Measurements from ENCODE around the gene SLIT3.

SLIT3 gene

DNA sequence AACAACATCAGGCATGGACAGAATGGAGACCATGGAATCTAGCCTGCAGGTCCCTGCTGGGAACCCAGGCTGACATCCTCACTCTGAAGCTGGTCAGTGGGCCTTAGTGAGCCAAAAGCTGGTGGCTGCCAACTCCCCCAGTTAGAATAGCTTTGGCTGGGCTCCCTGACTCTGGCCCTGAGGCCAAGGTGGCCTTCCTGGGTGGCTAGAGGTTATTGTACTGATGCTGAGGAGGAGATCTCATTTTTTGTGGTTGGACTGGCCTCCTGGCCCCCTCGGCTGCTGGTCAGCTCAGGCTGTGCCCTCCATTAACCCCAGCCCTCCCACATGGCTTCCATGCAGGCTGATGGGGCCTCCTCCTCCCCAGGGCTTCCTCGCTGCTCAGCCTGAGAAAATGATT lies 620.5 kb downstream of the SLIT3 start:
- DNase-seq = no peak

DNA sequence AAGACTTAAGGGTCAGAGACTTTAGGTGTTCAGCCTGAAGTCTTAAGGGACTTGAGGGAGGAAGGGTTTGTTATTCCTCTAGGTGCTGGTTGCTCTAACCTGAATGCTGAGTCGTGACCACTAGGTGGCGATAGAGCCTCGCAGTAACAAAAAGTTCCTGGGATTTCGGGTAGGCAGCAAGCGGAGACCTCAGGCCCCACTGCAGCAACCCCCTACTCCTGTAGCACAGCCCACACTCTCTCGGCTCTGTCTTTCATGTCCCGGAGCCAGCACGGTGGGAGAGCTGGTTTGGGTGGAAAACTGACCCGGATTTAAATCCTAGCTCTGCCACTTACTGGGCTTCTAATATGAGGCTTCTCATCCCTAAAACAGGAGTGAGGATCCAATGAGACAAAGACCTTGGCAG lies 621.4 kb downstream of the SLIT3 start:
- DNase-seq = peak; percentile 82

DNA sequence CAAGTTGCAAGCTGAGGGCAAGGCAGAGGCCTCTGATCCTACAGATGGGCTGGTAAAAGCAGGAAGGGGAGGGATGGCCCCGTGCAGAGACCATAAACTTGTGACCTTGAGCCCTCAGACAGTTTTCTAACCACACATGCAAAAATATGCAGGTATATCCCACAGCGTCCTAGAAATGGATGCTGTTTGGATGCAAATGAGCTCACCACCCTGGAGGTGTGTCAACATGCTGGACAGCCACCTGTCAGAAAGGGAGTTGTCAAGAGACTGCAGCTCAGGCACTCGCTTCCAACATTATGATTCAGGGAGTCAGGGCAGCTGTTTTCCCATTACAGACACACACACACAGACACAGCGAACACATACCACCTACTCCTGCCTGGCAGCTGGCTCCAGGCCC lies 624.4 kb downstream of the SLIT3 start:
- no peak for DNase-seq

DNA sequence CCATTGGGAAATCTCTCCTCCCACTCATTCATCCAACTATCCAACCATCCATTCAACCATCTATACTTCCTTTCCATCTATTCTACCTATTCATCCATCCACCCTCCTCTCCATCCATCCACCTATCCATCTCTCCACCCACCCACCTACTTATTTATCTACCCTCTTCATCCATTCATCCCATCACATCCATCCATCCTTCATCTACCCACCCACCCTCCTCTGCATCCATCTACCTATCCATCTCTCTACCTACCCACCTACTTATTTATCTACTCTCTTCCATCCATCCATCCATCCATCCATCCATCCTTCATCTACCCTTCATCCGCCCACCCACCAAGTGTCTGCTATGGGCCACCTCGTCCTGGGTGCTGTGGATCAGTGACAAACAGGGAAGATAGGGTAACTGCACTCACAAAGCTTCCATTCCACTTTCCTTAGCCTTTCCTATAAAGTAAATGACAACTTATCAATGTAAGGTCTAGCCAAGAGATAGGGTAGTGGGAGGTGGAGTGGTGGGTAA lies 625.0 kb downstream of the SLIT3 start:
- no peak for DNase-seq

DNA sequence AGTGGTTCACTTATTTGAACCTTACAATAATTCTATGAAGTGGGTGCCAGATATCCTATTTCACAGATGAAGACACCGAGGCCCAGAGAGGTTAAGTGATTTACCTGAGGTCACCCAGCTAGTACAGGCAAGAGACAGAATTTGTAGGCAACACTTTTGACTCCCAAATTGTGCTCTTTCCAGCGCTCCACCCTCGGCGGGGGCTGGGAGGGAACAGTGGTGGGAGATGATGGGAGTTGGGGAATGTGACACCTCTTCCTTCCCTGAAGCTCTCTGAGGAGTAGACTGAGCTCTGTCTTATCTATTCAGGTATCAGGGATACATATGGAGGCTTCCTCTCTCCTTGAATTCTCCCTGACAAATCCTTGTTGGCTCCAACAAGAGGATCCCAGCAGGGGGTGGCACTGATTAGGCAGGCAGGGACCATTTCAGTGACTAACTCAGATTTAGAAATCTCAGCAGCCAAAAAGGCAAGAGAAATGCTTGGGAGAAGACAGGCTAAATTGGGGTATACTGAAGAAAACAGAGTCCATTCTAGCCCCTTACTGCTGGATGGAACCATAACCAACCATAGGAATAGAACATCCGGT lies 626.0 kb downstream of the SLIT3 start:
- DNase-seq = no peak

DNA sequence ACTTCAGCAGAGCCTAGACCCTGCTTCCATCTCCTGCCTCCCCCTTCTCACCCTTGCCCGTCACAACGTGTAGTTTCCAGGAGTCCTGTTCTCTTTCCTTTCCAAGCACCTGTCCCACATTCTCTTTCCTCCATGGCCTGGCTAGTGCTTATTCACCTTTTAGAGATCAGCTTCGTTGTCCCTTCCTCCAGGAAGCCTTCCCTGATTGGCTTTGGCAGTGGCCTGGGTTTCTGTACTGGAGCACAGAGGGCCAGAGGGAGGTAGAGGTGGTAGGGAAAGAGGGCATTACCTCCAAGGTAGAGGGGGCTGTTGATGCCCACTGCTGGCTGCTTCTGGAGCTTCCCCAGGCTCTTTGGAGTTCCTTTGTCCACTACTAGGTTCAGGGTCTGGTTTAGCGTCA lies 628.1 kb downstream of the SLIT3 start:
- DNase-seq = no peak

DNA sequence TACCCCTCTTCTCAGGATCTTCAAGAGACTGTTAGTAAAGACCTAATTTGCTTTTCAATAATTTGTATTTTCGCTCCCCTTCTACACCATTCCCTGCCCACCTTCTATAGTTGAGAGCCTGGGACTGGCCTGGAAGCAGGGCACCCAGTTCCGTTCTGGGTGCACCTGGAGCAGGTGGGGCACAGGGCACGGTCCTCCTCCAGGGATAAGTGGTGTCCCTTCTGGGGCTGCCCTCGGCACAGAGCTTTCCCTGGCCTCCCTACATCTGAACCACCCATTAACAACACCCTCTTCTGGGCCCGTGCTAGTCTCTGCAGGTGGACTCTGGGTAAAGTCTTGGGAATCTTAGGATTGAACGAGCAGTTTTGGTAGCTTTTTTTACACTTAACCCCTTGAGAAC lies 628.9 kb downstream of the SLIT3 start:
- DNase-seq = no peak

DNA sequence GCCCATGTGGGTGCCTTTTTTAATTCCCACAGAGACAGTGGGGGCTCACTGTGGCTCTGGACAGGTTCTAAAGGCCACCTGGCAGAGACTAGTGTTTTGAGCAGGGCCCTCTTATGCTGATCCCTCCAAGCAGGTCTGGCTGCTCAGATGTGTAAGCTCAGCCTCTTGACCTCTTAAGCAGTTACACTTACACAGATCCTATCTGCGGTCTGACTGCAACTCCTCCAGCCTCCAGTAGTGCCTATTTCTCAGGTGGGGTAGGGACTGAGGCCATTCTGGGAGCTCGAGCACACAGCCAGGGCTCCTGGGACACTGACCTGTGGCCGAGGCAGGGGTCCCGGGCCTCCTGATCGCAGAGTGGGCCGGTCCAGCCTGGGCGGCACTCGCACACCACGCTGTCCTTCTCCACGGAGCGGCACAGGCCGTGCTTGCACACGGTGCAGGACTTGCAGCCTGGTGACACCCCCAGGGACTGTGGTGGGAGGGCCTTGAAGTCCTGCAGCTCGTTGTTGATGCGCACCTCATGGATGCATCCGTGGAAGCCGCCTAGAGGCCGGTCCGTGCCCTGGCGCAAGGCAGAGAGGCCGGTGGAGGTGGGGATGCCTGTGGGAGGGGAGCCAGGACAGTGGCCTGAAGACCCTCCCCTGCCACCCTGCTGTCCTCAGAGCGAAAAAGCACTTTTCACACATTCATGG lies 629.9 kb downstream of the SLIT3 start:
- DNase-seq = no peak

DNA sequence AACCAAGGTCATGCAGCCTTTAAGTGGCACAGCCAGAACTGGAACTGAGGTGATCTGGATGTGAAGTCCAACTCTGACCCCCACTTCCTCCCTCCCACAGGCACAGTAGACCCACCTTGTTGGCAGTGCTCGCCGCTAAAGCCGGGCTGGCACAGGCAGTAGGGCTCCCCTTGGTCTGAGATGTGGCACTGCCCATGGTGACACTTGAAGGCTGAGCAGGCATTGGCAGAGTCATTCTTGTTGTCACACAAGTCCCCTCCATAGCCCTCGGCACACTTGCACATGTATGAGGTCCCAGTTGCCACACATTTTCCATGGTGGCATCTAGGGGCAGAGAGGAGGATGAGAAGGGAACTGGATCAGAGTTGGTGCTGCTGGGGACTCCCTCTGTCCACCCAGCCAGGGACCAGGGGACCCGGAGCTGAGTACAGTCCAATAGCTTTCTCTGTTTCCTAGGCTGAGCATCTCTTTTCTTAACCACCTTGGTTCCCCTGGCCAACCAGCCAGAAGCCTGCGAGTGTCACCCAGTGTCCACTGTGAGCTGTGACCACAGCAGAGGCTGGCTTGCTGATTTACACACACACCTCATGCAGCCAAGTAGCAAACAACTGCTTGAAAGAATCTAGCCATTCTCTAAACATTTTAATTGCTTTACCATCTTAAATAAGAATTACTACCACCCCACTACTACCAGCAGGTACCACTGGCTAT lies 631.1 kb downstream of the SLIT3 start:
- DNase-seq = no peak

DNA sequence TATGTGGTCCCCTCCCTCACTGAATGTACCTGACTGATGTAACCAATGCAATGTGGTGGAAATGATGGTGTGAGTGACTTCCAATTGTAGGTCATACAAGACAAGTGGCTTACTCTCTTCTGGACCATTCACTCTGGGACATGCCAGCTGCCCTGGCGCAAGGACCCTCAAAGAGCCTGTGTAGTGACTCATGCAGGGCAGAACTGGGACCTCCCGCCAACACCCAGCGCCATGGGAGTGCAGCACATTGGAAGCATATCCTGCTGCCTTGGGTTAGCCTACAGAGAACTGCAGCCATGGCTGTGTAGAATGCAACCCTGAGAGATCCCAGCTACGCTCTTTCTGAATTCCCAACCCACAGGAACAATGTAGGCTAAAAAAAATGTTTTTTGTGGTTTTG lies 631.8 kb downstream of the SLIT3 start:
- DNase-seq = no peak

DNA sequence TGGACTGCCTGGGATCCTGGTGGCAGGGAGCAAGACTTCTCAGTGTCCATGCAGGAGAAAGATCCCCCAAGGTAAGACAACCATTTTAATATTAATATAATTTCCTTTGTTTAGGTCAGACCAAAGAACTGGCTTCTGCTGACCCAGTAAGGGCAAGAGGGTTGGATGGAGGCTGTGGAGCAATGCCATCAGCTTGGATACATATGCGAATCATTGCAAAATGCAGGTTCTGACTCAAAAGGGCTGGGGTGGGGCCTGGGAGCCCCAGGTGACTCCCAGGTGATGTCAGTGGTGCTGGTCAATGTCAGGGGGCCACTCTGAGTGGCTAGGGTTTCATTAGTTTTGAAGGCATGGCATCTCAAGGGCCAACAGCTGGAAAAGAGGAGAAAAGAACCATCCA lies 632.9 kb downstream of the SLIT3 start:
- no peak for DNase-seq

DNA sequence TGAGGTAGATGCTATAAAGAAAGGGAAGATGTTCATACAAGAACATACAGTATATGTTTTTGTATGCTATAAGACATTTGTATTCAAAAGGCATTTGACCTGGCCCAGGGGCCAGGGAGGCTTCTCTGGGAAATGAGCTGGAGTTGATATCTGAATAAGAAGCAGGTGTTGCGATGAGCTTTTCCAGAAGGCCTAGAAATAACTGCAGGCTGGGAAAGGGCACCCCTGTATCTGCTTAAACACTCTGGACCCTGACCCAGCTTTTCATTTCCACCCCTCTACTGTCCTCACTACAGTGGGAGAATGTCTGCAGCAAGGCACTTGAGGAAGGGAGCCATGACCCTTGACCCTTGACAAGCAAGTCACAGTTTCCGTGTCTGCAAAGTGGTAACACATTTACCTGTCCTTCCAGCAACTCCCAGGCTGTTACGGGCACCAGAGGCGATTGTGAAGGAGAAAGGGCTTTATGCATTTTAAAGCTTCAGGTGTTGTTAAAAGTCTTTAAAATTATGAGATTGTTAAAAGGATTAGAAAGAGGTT lies 633.6 kb downstream of the SLIT3 start:
- no peak for DNase-seq

DNA sequence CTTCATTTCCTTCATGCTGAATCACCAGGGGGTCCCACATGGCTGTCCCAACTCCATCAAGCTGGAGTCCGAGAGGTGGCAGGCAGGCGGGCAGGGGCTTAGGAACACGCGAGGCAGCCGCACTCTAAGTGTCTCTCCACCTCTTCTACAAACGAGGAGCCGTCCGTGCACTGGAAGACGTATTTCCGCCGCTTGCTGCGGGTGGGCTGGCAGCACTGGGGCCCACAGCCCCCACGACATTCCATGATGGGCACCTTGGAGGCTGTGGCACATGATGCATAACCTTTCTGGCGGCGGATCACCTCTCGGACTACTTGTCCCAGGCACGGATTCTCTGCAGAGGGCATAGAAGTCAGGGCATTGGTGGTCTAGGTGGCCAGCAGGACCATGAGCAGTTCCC lies 634.6 kb downstream of the SLIT3 start:
- no peak for DNase-seq

DNA sequence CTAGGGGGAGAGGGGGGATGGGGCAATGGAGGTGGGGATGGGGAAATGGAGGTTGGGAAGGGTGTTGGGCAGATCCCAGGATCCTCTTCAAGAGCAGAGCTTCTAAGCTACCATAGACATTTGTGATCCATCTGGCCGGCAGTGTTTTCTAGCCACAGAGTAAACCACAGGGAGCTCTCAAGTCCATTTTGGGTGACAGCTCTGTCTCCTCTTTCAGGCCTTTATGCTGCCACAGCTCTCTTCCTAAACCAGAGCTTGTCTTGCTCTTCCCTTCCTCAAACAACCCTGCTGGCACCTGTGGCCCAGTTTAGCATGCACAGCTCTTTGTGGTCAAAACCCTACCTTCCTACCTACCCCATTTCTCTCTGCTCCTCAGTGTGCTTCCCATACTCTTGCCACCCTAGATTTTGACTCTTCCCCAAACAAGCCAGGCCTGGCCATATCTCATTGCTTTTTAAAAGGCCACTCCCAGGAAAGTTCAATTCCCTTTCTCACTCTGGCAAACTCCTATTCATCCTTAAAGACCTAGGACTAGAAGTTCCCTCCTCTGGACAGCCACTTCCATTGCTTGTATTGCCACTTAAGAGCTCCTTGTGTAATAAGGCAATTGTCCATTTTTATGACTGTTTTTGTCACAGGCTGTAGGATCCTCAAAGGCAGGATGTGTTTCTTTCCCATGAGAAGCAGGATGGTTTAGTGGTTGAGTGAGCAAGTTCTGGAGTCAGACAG lies 637.5 kb downstream of the SLIT3 start:
- DNase-seq = no peak

DNA sequence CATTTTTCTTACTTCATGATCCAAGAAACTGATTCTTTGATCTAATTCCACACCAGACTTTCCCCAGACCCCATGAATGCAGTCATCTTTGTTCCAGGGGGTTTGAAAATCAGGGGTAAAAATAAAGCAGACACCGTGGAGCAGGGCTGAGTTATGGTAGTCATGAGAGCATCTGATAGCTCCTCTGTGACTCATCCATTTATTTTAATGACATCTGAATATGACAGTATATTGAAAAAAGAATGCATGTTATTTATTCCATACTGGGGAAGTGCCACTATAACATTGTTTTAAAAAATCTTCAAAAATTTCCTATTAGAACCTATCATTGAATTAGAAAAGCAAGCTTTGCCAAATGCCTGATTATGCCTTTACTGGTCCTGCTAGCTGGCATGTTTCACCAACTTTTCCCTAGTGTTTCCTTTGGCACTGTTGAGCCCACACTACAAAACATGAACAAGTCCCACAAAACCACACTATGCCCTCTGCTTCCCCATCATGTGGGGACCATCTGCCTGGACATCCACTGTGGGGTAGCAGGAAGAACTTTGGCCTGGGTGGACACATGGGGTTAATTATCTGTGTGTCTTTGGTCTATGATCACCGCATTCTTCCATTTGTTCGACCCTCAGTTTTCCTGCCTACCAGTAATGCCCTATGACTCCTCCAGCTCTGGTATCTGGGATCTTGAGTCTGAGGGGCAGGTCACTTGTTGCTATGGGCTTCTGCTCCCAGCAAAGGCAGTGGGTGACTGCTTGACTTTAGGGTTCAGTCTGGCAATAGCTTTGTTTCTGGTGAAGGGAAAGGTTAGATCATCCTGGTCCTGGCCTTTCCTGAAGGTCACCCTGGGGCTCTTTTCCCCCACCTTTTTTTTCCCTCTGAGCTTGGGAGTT lies 639.1 kb downstream of the SLIT3 start:
- no peak for DNase-seq

DNA sequence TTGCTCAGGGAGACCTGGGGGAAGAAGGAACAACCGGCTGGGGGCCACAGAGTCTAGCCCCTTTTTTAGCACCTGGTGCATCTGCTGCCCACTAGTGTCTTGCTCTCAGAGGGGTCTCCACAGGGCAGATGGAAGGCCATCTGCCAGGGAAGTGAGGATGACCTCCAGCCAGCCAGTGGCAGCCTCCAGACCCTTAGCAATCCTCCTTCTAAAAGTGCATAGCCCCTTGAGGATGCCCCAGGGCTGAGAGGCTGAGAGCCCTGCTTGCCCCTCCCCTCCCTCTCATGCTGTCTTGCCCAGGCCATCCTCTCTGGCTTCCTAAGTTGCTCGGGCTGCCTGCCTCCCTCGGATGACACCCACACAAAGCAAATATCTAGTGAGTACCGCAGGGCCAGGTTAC lies 640.2 kb downstream of the SLIT3 start:
- no peak for DNase-seq

DNA sequence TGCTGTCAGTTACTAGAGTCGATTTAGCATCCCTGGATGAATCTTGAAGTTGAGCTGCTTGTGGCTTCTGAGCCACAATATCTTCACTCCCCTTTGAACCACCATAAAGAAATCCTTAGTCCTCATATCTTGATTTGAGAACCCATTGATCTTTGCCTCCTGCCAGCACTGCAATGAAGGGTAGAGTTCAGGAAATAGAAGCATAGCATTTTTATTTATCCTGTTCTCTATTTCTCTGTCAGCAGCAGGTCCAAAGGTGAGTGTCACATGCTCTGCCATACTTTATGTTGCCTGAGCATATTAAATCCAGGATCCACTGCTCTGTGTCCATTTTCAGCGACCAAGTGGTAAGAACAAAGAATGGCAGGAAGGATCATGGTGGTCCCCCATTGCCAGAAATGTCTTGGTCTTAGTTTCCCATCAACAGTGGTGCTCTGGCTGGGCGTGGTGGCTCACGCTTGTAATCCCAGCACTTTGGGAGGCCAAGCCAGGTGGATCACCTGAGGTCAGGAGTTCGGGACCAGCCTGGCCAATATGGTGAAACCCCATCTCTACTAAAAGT lies 641.6 kb downstream of the SLIT3 start:
- DNase-seq = no peak

DNA sequence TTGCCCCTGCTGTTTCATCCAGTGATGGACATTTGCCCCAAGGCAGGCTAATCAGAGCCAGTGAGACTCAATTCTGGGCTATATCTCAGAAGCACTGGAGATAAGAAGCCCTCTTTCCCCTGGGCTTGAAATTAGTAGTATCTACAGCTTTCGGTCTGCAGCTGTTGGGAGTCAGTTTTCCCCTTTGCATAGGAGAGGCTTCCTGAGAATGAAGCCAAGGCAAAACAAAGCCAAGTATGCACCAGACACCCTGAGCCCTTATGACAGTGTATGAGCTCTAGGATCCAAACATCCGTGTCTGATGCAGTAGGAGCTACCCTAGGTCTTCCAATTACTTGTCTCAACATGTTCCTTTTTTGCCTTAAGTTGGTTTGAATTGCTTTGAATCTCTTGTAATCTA lies 642.5 kb downstream of the SLIT3 start:
- no peak for DNase-seq

DNA sequence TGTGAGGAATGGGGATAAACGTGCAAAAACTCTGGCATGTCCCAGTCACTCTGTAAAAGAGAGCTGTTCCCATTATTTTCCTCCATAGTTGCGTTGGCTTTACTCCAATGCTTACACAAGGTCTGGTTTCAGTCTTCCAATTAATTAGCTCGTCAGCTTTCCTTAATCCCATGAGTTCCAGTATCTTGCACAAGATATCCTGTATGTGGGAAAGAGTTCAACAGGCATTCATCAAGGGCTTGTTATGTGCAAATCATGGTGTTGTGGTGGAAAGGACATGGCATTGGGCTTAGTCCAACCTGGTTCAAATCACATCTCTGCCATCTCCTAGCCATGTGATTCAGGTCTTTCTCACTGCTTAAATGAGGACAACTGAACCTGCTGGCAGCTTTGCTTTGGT lies 644.3 kb downstream of the SLIT3 start:
- no peak for DNase-seq

DNA sequence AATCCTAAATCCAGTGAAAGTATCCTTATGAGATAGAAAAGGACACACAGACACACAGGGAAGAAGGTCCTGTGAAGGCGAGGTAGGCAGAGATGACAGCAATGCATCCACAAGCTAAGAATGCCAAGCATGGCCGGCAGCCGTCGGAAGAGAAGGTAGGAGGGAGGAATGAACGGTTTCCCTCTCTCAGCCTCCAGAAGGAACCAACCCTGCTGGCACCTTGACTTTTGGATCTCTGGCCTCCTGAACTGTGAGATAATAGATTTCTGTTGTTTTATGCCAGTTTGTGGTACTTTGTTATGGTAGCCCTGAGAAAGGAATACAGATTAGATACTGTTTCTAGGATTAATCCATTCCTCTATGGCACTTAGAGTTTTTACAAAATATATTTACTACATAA lies 645.6 kb downstream of the SLIT3 start:
- no peak for DNase-seq

DNA sequence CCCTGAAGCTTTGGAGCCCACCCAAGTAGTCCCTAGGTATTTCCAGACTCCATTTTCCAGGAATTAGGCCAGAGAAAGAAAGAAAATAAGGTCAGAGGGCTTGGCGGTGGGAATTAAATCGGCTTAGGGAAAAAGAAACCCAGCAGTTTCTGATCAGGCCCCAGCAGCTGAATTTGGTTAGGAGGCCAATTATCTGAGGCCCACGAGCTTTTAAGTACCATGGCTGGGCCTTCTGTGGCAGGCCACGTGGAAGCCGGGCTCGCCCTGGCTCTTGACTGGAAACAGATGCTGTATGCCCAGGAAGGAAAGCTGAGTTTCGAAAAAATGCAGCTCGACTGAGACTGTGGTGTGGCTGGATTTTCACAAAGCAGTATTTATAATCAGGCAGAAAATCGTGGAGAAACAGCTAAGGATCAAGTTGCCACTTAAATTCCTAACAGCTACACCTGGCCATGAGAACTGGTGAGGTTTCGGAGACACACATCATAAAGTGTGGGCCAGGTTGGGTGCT lies 646.7 kb downstream of the SLIT3 start:
- DNase-seq = no peak

DNA sequence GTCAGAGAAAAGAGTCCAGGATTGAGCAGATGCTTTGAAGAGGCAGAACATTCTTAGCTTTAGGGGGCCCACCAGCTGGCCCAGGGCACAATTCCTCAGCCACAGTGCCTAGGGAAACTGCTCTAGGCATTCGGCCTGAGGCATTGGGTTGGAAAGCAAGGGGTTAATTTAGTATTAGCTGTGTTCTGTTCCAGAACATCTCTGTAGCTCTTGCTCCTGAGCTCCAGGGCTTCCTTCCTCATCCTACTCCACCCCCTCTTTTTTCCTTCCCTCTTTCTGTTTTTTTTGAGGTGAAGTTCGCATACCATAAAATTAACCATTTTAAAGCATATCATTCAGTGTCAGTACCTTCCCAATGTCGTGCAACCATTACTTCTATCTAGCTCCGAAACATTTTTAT lies 647.3 kb downstream of the SLIT3 start:
- DNase-seq = no peak
